ENCODE data around the gene C2orf78.
A peak's percentile ranks its signal among the peaks of the same experiment; 100 is the strongest.

C2orf78 gene

DNA sequence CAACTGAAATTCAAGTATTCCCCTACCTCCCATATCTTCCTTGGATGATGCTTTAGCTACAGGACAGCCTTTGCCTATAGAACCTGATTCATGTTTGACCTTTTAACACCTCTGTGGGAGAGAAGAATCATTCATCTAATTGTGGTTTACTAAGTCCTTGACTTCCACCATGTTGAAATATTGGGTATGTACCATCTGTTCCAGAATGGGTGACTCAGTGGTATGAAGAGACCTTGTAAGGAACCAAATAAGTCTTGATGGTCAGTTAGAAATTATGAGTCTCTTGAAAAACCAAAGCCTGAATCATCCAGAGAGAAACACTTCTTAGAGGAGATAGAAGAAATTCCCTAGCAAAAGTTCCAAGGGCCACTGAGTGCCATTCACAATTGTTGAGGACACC lies 72.2 kb downstream of the C2orf78 start:
- DNase-seq = no peak
- Histone ChIP-seq H3K4ac (ENCODE audit: low read depth, low read length) (no peak overlapping the region), H3K23ac (ENCODE audit: low read length) (no peak overlapping the region), H2AK5ac (ENCODE audit: low read length) (no peak overlapping the region), H3K36me3 (ENCODE audit: control insufficient read depth, insufficient read depth, low read length) (peaks cover 3% of the 10 kb centered on the region), H3K27ac (ENCODE audit: low read depth, low read length) (no peak overlapping the region), H3K79me1 (ENCODE audit: low read length) (no peaks in the 10 kb centered on the region), H3K27me3 (ENCODE audit: insufficient read depth, low read length, poor library complexity) (no peaks in the 10 kb centered on the region), H3K4me2 (ENCODE audit: low read length) (no peak overlapping the region), H3K4me1 (ENCODE audit: control insufficient read depth, low read depth, low read length) (no peaks in the 10 kb centered on the region), H3K79me2 (ENCODE audit: control insufficient read depth, insufficient read depth, low read length) (no peaks in the 10 kb centered on the region), H3K18ac (ENCODE audit: low read length) (no peak overlapping the region), H4K5ac (ENCODE audit: low read length) (no peak overlapping the region), H2BK5ac (ENCODE audit: low read length) (no peak overlapping the region), H3K4me3 (ENCODE audit: low read length) (no peak overlapping the region), H3K9ac (ENCODE audit: low read length) (no peak overlapping the region), H3K56ac (ENCODE audit: low read length) (no peak overlapping the region), H2BK120ac (ENCODE audit: low read depth, low read length) (no peak overlapping the region), H4K8ac (ENCODE audit: low read depth, low read length) (no peak overlapping the region), H2BK15ac (replicated peaks; ENCODE audit: low read depth) (no peak overlapping the region)

DNA sequence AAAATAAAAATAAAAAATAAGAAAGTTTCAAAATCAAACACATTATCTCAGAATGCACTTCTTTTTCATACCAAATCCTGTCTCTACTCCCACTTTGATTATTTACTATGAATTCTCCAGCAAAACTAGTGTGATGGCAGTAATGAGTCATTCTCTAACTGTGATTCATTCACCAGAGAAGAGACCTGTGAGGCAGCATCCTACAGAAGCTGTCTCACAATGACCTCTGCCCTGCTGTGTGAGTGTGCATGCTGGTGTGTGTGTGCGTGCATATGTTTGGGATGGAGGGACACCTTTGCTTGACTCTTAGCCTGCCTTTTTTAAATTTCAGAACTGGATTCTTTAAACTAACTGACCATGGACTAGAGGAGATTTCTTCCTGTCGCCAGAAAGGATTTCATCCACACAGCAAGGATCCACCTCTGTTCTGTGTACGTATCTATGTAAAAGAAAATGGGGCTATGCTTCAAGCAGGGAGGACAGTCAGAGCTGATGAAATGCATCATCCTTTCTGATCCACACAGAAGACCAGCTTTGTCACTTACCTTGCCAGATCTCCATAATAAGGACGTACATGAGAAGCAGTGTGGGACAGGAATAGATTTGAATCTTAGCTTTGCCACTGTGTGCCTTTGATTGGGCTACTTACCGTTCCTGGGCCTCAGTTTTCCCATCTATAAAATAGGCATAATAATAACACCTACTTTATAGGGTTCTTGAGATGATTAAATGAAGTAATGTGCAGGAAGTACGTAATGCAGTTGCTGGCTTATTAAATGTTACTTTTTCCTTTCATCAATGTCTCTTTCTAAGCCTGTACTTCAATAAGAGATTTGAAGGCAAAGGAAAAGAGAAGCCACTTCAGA lies 76.0 kb downstream of the C2orf78 start:
- Histone ChIP-seq H2AK5ac (ENCODE audit: low read length) (no peak overlapping the region), H3K4me1 (ENCODE audit: control insufficient read depth, low read depth, low read length) (no peaks in the 10 kb centered on the region), H3K4ac (ENCODE audit: low read depth, low read length) (no peak overlapping the region), H3K4me3 (ENCODE audit: low read length) (no peak overlapping the region), H4K5ac (ENCODE audit: low read length) (no peak overlapping the region), H2BK120ac (ENCODE audit: low read depth, low read length) (no peak overlapping the region), H3K23ac (ENCODE audit: low read length) (no peak overlapping the region), H3K36me3 (ENCODE audit: control insufficient read depth, insufficient read depth, low read length) (peaks cover 3% of the 10 kb centered on the region), H3K18ac (ENCODE audit: low read length) (no peak overlapping the region), H4K8ac (ENCODE audit: low read depth, low read length) (no peak overlapping the region), H2BK15ac (replicated peaks; ENCODE audit: low read depth) (no peak overlapping the region), H3K4me2 (ENCODE audit: low read length) (no peak overlapping the region), H3K79me2 (ENCODE audit: control insufficient read depth, insufficient read depth, low read length) (no peaks in the 10 kb centered on the region), H2BK5ac (ENCODE audit: low read length) (no peak overlapping the region), H3K79me1 (ENCODE audit: low read length) (no peaks in the 10 kb centered on the region), H3K9ac (ENCODE audit: low read length) (no peak overlapping the region), H3K56ac (ENCODE audit: low read length) (no peak overlapping the region), H3K27ac (ENCODE audit: low read depth, low read length) (no peak overlapping the region), H3K27me3 (ENCODE audit: insufficient read depth, low read length, poor library complexity) (no peaks in the 10 kb centered on the region)
- WGBS (ENCODE audit: extremely low coverage, insufficient coverage, low lambda C conversion rate) = no CpG with 5 or more reads among the region's 6 CpGs
- peak; percentile 21 for DNase-seq

DNA sequence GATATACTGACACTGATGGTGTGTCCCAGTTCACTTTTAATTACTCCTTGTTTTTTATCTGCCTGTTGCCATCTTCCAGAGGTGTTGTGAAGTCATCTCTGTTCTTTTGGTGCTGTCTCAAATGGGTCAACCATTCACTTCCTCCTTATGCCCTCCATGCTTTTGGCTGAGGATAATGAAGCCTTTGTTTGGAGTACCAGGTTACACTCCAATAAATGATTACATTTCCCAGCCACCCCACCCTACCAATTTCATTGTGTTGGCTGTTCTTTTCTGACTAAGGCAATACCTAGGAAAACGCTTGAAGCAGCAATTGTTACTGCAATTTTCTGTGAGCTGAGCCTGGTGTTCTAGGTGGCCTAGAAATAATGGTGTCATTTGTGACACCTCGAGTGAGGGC lies 79.0 kb downstream of the C2orf78 start:
- Histone ChIP-seq H3K23ac (ENCODE audit: low read length) (no peak overlapping the region), H3K27ac (ENCODE audit: low read depth, low read length) (no peak overlapping the region), H2BK120ac (ENCODE audit: low read depth, low read length) (no peak overlapping the region), H2BK5ac (ENCODE audit: low read length) (no peak overlapping the region), H3K79me2 (ENCODE audit: control insufficient read depth, insufficient read depth, low read length) (no peaks in the 10 kb centered on the region), H3K4me2 (ENCODE audit: low read length) (no peak overlapping the region), H3K36me3 (ENCODE audit: control insufficient read depth, insufficient read depth, low read length) (peaks cover 5% of the 10 kb centered on the region), H3K4me3 (ENCODE audit: low read length) (no peak overlapping the region), H2BK15ac (replicated peaks; ENCODE audit: low read depth) (no peak overlapping the region), H3K56ac (ENCODE audit: low read length) (no peak overlapping the region), H2AK5ac (ENCODE audit: low read length) (no peak overlapping the region), H3K4ac (ENCODE audit: low read depth, low read length) (no peak overlapping the region), H4K5ac (ENCODE audit: low read length) (no peak overlapping the region), H3K79me1 (ENCODE audit: low read length) (no peaks in the 10 kb centered on the region), H4K8ac (ENCODE audit: low read depth, low read length) (no peak overlapping the region), H3K4me1 (ENCODE audit: control insufficient read depth, low read depth, low read length) (no peaks in the 10 kb centered on the region), H3K18ac (ENCODE audit: low read length) (no peak overlapping the region), H3K27me3 (ENCODE audit: insufficient read depth, low read length, poor library complexity) (no peaks in the 10 kb centered on the region), H3K9ac (ENCODE audit: low read length) (no peak overlapping the region)
- no peak for DNase-seq
- no CpG with 5 or more reads among the region's 2 CpGs for WGBS (ENCODE audit: extremely low coverage, insufficient coverage, low lambda C conversion rate)
